Measurements from ENCODE around the gene SERPINB7. TPM values are rescaled to one million over a fixed set of nuclear protein-coding genes. Genes with fewer than 3 reads are reported as not detected.

SERPINB7 gene
- total and polyA plus RNA-seq, 11 donors: 1.4 TPM; not detected in 10

DNA sequence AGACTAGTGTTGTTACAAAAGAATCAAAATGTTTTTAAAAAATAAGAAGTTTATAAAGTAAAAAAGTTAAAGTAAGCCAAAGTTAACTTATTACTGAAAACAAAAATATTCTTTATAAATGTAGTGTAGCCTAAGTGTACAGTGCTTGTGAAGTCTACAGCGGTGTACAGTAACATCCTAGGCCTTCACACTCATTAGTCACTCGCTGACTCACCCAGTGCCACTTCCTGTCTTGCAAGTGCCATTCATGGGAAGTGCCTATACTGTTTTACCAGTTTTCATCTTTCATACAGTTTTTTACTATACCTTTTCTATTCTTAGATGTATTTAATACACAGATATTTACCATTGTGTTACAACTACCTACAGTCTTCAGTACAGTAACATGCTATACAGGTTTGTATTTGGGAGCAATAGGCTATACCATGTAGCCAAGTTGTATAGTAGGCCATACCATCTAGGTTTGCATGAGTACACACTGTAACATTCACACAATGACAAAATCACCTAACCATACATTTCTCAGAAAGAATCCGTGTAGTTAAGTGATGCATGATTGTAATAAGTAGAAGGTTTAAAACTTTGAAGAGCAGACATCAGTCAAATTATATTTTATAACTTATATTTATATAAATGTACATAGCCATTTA, 13.4 kb downstream of the SERPINB7 start:
- H3K9me3 ChIP-seq: no peaks in the 10 kb centered on the region
- no peak for TF ChIP-seq POLR2A (IDR thresholded peaks at IDR 0.05)
- TF ChIP-seq, protein P1, sequence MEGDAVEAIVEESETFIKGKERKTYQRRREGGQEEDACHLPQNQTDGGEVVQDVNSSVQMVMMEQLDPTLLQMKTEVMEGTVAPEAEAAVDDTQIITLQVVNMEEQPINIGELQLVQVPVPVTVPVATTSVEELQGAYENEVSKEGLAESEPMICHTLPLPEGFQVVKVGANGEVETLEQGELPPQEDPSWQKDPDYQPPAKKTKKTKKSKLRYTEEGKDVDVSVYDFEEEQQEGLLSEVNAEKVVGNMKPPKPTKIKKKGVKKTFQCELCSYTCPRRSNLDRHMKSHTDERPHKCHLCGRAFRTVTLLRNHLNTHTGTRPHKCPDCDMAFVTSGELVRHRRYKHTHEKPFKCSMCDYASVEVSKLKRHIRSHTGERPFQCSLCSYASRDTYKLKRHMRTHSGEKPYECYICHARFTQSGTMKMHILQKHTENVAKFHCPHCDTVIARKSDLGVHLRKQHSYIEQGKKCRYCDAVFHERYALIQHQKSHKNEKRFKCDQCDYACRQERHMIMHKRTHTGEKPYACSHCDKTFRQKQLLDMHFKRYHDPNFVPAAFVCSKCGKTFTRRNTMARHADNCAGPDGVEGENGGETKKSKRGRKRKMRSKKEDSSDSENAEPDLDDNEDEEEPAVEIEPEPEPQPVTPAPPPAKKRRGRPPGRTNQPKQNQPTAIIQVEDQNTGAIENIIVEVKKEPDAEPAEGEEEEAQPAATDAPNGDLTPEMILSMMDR (IDR thresholded peaks at IDR 0.05): no peak
- no peaks in the 10 kb centered on the region for H3K36me3 ChIP-seq
- no peak overlapping the region for H3K4me3 ChIP-seq
- DNase-seq (no peak), ATAC-seq (no peak)
- no peak overlapping the region for H3K27ac ChIP-seq
- H3K27me3 ChIP-seq: no peaks in the 10 kb centered on the region
- intact Hi-C loops (cut with DNase I): no loop called here
- WGBS, 4 donors: 76 to 81% (median 78%) methylated on average over 3 of the region's 3 CpGs
- H3K4me1 ChIP-seq: peaks cover 0 to 7% (median 0%) of the 10 kb centered on the region in 12 donors

DNA sequence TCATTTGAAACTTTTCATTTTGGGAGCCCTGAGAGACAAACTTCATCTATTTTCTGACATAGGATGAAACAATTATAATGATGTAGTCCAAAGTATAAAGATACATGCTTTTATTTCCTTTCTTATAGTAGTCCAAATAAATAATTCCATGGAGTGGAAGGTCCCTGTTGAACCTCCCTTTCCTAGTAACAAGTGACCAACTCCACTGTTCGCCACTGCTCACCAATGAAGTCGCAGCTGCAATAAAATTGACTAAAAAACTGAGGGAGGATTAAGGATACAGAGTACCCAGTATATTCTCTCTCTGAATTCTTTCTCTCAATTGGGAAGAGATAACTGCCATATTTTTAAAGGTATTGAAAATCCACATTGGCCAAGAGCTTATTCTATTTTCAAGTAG, 14.1 kb downstream of the SERPINB7 start:
- Histone ChIP-seq H3K27me3 (no peaks in the 10 kb centered on the region), H3K9me3 (no peaks in the 10 kb centered on the region), H3K27ac (no peak overlapping the region), H3K36me3 (no peaks in the 10 kb centered on the region), H3K4me3 (no peak overlapping the region), H3K4me1 (peaks cover 0 to 7% (median 0%) of the 10 kb centered on the region in 12 donors)
- 90 to 94% (median 93%) methylated on average over 2 of the region's 2 CpGs for WGBS, 4 donors
- ATAC-seq: no peak
- DNase-seq: no peak
- intact Hi-C loops (cut with DNase I): no loop called here
- no peak for TF ChIP-seq POLR2A (IDR thresholded peaks at IDR 0.05)
- TF ChIP-seq, protein P1 (IDR thresholded peaks at IDR 0.05): no peak

DNA sequence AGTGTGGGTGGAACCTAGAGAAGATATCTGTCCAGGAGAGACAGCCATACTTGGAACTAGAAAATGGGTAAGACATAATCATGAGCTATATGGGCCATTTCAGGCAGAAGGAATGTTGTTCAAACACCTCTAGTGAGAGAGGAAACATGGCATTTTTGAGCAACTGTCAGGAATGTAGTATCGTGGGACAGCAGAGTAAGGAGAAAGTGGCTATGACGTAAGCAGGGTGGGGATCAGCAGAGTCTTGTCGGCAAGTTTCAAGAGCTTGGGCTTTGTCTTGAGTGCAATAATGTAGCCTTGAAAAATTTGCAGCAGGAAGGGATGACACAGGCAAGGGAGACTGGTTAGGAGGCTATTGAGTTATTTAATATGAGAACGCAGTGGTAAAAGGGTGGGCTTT, 20.4 kb downstream of the SERPINB7 start:
- Histone ChIP-seq H3K27ac (no peak overlapping the region), H3K9me3 (no peaks in the 10 kb centered on the region), H3K4me1 (no peaks in the 10 kb centered on the region), H3K4me3 (no peak overlapping the region), H3K27me3 (peaks cover 0 to 3% (median 0%) of the 10 kb centered on the region in 9 donors), H3K36me3 (no peaks in the 10 kb centered on the region)
- ATAC-seq (no peak), DNase-seq (no peak)
- 71 to 82% (median 74%) methylated on average over 4 of the region's 4 CpGs for WGBS, 4 donors
- TF ChIP-seq, protein P1 (IDR thresholded peaks at IDR 0.05): no peak
- no peak for TF ChIP-seq POLR2A (IDR thresholded peaks at IDR 0.05)
- intact Hi-C loops (cut with DNase I): no loop called here

DNA sequence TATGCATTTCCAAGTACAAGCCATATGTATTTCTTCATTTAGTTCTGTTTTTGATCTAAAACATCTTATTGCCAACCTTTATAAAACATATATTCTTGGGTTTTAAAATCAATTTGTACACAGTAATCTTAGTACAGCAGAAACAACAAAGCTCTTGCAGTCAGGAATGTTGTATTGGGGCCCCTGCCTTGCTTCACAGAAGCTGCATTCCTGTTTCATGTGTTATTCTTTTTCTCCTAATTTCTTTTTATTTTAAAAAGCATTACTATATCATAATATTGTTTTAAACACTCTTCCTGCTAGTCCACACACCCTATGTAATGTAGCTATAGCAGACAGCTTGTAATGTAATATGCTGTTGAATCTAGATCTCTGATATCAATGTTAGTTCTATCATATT, 24.0 kb downstream of the SERPINB7 start:
- DNase-seq (no peak), ATAC-seq (no peak)
- intact Hi-C loops (cut with DNase I): no loop called here
- H3K4me3 ChIP-seq: no peak overlapping the region
- no peaks in the 10 kb centered on the region for H3K9me3 ChIP-seq
- no peak for TF ChIP-seq POLR2A (IDR thresholded peaks at IDR 0.05)
- TF ChIP-seq, protein P1 (IDR thresholded peaks at IDR 0.05): no peak
- H3K27me3 ChIP-seq: peaks cover 0 to 3% (median 0%) of the 10 kb centered on the region in 9 donors
- no peak overlapping the region for H3K27ac ChIP-seq
- H3K4me1 ChIP-seq: no peaks in the 10 kb centered on the region
- H3K36me3 ChIP-seq: no peaks in the 10 kb centered on the region
